ENCODE measurements around the gene SPINT2. TPM values are rescaled to one million over a fixed set of nuclear protein-coding genes. Genes with fewer than 3 reads are reported as not detected.

The SPINT2 gene
- total RNA-seq (2.6 TPM), polyA plus RNA-seq (ENCODE audit: insufficient read depth in 1 of 8, insufficient read length in 8 of 8, low replicate concordance in 1 of 8) (10 to 100 TPM in 2 of 8 donors, 1 to 10 TPM in 6; 4.1 to 30.1 (median 4.8) TPM)
- long read RNA-seq, donor 1 = 0 reads
- long read RNA-seq, donor 2, partial matches to known transcripts = 0 of 1 reads
- long read RNA-seq, donor 2, other reads (novel, unspliced or antisense) = 0 of 1 reads
- long read RNA-seq, donor 3, partial matches to known transcripts = 0 of 1 reads
- long read RNA-seq, donor 3, other reads (novel, unspliced or antisense) = 0 of 1 reads
- long read RNA-seq, donor 4, transcript SPINT2-201 (7 exons, 1,802 nt) = major isoform, 6 of 34 reads
- long read RNA-seq, donor 4, partial matches to known transcripts = 0 of 34 reads
- long read RNA-seq, donor 4, other reads (novel, unspliced or antisense) = 28 of 34 reads
- long read RNA-seq, donor 5, partial matches to known transcripts = 0 of 5 reads
- long read RNA-seq, donor 5, other reads (novel, unspliced or antisense) = 0 of 5 reads
- long read RNA-seq, donor 6, transcript SPINT2-201 (7 exons, 1,802 nt) = major isoform, 8 of 8 reads
- long read RNA-seq, donor 6, partial matches to known transcripts = 0 of 8 reads
- long read RNA-seq, donor 6, other reads (novel, unspliced or antisense) = 0 of 8 reads
- long read RNA-seq, donor 7, transcript SPINT2-201 (7 exons, 1,802 nt) = major isoform, 5 of 6 reads
- long read RNA-seq, donor 7, partial matches to known transcripts = 0 of 6 reads
- long read RNA-seq, donor 7, other reads (novel, unspliced or antisense) = 0 of 6 reads
- long read RNA-seq, donor 8 = 0 reads
- long read RNA-seq, donor 9, partial matches to known transcripts = 0 of 3 reads
- long read RNA-seq, donor 9, other reads (novel, unspliced or antisense) = 0 of 3 reads
- long read RNA-seq, donor 10, partial matches to known transcripts = 6 of 73 reads
- long read RNA-seq, donor 10, other reads (novel, unspliced or antisense) = 63 of 73 reads
- long read RNA-seq, donor 11, partial matches to known transcripts = 0 of 4 reads
- long read RNA-seq, donor 11, other reads (novel, unspliced or antisense) = 0 of 4 reads

- no peak for DNase-seq
- Histone ChIP-seq H3K9me3 (replicated peaks; ENCODE audit: control insufficient read depth, low read depth, low read length) (no peaks in the 10 kb centered on the region), H3K27me3 (ENCODE audit: control insufficient read depth, insufficient read depth, low read length) (peaks cover 13% of the 10 kb centered on the region), H3K4me3 (ENCODE audit: low read length) (peak within 1 kb of the TSS; percentile 47), H3K36me3 (ENCODE audit: control insufficient read depth, insufficient read depth, low read length) (no peaks in the 10 kb centered on the region), H3K27ac (ENCODE audit: low read length) (no peak within 1 kb of the TSS), H3K4me1 (ENCODE audit: control insufficient read depth, insufficient read depth, low read length) (peaks cover 12% of the 10 kb centered on the region)
- WGBS (ENCODE audit: insufficient coverage) = 6% methylated on average over 78 of the region's 78 CpGs
Measured at GRCh38 chr19:38264486-38265212, at the start of gene SPINT2. SPINT2 (plus strand) TSS chr19:38264573; CDS start chr19:38264893, 320 bp downstream.

GRCh38 chr19:38216785-38217641 is 47.4 kb upstream of the SPINT2 start:
- H3K36me3 ChIP-seq (ENCODE audit: control insufficient read depth, insufficient read depth, low read length) = peaks cover 5% of the 10 kb centered on the region
- H3K4me3 ChIP-seq (ENCODE audit: low read length) = no peak overlapping the region
- H3K27ac ChIP-seq (ENCODE audit: low read length) = no peak overlapping the region
- no peaks in the 10 kb centered on the region for H3K9me3 ChIP-seq (replicated peaks; ENCODE audit: control insufficient read depth, low read depth, low read length)
- H3K4me1 ChIP-seq (ENCODE audit: control insufficient read depth, insufficient read depth, low read length) = peaks cover 10% of the 10 kb centered on the region
- H3K27me3 ChIP-seq (ENCODE audit: control insufficient read depth, insufficient read depth, low read length) = peaks cover 2% of the 10 kb centered on the region
- DNase-seq = peak; percentile 37
- WGBS (ENCODE audit: insufficient coverage) = no CpG with 5 or more reads among the region's 26 CpGs

GRCh38 chr19:38218204-38218603 is 46.2 kb upstream of the SPINT2 start:
- 100% methylated on average over 2 of the region's 3 CpGs for WGBS (ENCODE audit: insufficient coverage)
- H3K27ac ChIP-seq (ENCODE audit: low read length) = no peak overlapping the region
- H3K27me3 ChIP-seq (ENCODE audit: control insufficient read depth, insufficient read depth, low read length) = peaks cover 2% of the 10 kb centered on the region
- H3K4me3 ChIP-seq (ENCODE audit: low read length) = no peak overlapping the region
- H3K36me3 ChIP-seq (ENCODE audit: control insufficient read depth, insufficient read depth, low read length) = peaks cover 5% of the 10 kb centered on the region
- peaks cover 10% of the 10 kb centered on the region for H3K4me1 ChIP-seq (ENCODE audit: control insufficient read depth, insufficient read depth, low read length)
- DNase-seq = no peak
- no peaks in the 10 kb centered on the region for H3K9me3 ChIP-seq (replicated peaks; ENCODE audit: control insufficient read depth, low read depth, low read length)

- Histone ChIP-seq H3K4me1 (ENCODE audit: control insufficient read depth, insufficient read depth, low read length) (peaks cover 12% of the 10 kb centered on the region), H3K4me3 (ENCODE audit: low read length) (no peak overlapping the region), H3K27ac (ENCODE audit: low read length) (no peak overlapping the region), H3K36me3 (ENCODE audit: control insufficient read depth, insufficient read depth, low read length) (peaks cover 5% of the 10 kb centered on the region), H3K9me3 (replicated peaks; ENCODE audit: control insufficient read depth, low read depth, low read length) (no peaks in the 10 kb centered on the region), H3K27me3 (ENCODE audit: control insufficient read depth, insufficient read depth, low read length) (peaks cover 2% of the 10 kb centered on the region)
- 37% methylated on average over 3 of the region's 10 CpGs for WGBS (ENCODE audit: insufficient coverage)
- no peak for DNase-seq
Measured at GRCh38 chr19:38219221-38219620, 45.2 kb upstream of the SPINT2 start.

GRCh38 chr19:38221421-38221820 is 43.0 kb upstream of the SPINT2 start:
- WGBS (ENCODE audit: insufficient coverage) = 100% methylated on average over 6 of the region's 6 CpGs
- peaks cover 16% of the 10 kb centered on the region for H3K4me1 ChIP-seq (ENCODE audit: control insufficient read depth, insufficient read depth, low read length)
- no peak overlapping the region for H3K27ac ChIP-seq (ENCODE audit: low read length)
- H3K9me3 ChIP-seq (replicated peaks; ENCODE audit: control insufficient read depth, low read depth, low read length) = no peaks in the 10 kb centered on the region
- no peak for DNase-seq
- no peak overlapping the region for H3K4me3 ChIP-seq (ENCODE audit: low read length)
- peaks cover 5% of the 10 kb centered on the region for H3K36me3 ChIP-seq (ENCODE audit: control insufficient read depth, insufficient read depth, low read length)
- peaks cover 6% of the 10 kb centered on the region for H3K27me3 ChIP-seq (ENCODE audit: control insufficient read depth, insufficient read depth, low read length)

GRCh38 chr19:38221919-38222830 is 42.2 kb upstream of the SPINT2 start:
- WGBS (ENCODE audit: insufficient coverage) = 56% methylated on average over 43 of the region's 64 CpGs
- H3K27me3 ChIP-seq (ENCODE audit: control insufficient read depth, insufficient read depth, low read length) = peaks cover 9% of the 10 kb centered on the region

GRCh38 chr19:38223119-38223523 is 41.3 kb upstream of the SPINT2 start:
- WGBS (ENCODE audit: insufficient coverage) = 88% methylated on average over 3 of the region's 3 CpGs
- Histone ChIP-seq H3K4me3 (ENCODE audit: low read length) (peak overlapping the region; percentile 55), H3K27me3 (ENCODE audit: control insufficient read depth, insufficient read depth, low read length) (peaks cover 17% of the 10 kb centered on the region), H3K9me3 (replicated peaks; ENCODE audit: control insufficient read depth, low read depth, low read length) (no peaks in the 10 kb centered on the region), H3K27ac (ENCODE audit: low read length) (no peak overlapping the region), H3K4me1 (ENCODE audit: control insufficient read depth, insufficient read depth, low read length) (peaks cover 13% of the 10 kb centered on the region), H3K36me3 (ENCODE audit: control insufficient read depth, insufficient read depth, low read length) (peaks cover 5% of the 10 kb centered on the region)
- no peak for DNase-seq

More at GRCh38 chr19:38221919-38222830, 42.2 kb upstream of the SPINT2 start:
- no peaks in the 10 kb centered on the region for H3K9me3 ChIP-seq (replicated peaks; ENCODE audit: control insufficient read depth, low read depth, low read length)
- H3K4me3 ChIP-seq (ENCODE audit: low read length) = no peak overlapping the region
- no peak for DNase-seq
- peaks cover 10% of the 10 kb centered on the region for H3K4me1 ChIP-seq (ENCODE audit: control insufficient read depth, insufficient read depth, low read length)
- H3K36me3 ChIP-seq (ENCODE audit: control insufficient read depth, insufficient read depth, low read length) = peaks cover 5% of the 10 kb centered on the region
- no peak overlapping the region for H3K27ac ChIP-seq (ENCODE audit: low read length)

GRCh38 chr19:38223617-38224013 is 40.8 kb upstream of the SPINT2 start:
- no peak overlapping the region for H3K27ac ChIP-seq (ENCODE audit: low read length)
- H3K4me3 ChIP-seq (ENCODE audit: low read length) = peak overlapping the region; percentile 55
- H3K9me3 ChIP-seq (replicated peaks; ENCODE audit: control insufficient read depth, low read depth, low read length) = no peaks in the 10 kb centered on the region
- no peak for DNase-seq
- peaks cover 15% of the 10 kb centered on the region for H3K4me1 ChIP-seq (ENCODE audit: control insufficient read depth, insufficient read depth, low read length)
- 6% methylated on average over 13 of the region's 13 CpGs for WGBS (ENCODE audit: insufficient coverage)
- H3K27me3 ChIP-seq (ENCODE audit: control insufficient read depth, insufficient read depth, low read length) = peaks cover 19% of the 10 kb centered on the region
- peaks cover under 1% of the 10 kb centered on the region for H3K36me3 ChIP-seq (ENCODE audit: control insufficient read depth, insufficient read depth, low read length)
